Gastroesophageal sphincter (tissue), 4 donors: ENCODE results near the gene POP4. TPM values are rescaled to one million over a fixed set of nuclear protein-coding genes. Genes with fewer than 3 reads are reported as not detected.

Experiments used
- ATAC-seq: fragments of 150-250 bp; one replicate; pipeline ENCODE4 v1.9.1; 2016; ENCODE audit warnings: mild to moderate bottlenecking, moderate library complexity
- H3K27ac ChIP-seq, 4 donors: fragments of 200-600 bp; sonication (generic) in 3 of 4; 1 replicate in 3 of 4; 2 replicates in 1 of 4; pipeline ENCODE4 v1.5.1; 2016 to 2019
- H3K27me3 ChIP-seq: fragments of 200-600 bp; sonication (generic); one replicate; pipeline ENCODE4 v1.5.1; 2019
- H3K36me3 ChIP-seq, 2 donors: fragments of 200-600 bp; sonication (generic); one replicate each; pipeline ENCODE4 v1.5.1; 2019; ENCODE audit warnings: control low read depth in 1 of 2
- H3K4me1 ChIP-seq, 3 donors: fragments of 200-600 bp; sonication (generic); 1 replicate in 2 of 3; 2 replicates in 1 of 3; pipeline ENCODE4 v1.5.1; 2016 to 2019; ENCODE audit warnings: control low read depth in 2 of 3
- H3K4me3 ChIP-seq, 2 donors: fragments of 200-600 bp; sonication (generic); one replicate each; pipeline ENCODE4 v1.5.1; 2019; ENCODE audit warnings: mild to moderate bottlenecking in 1 of 2, moderate library complexity in 1 of 2
- H3K9me3 ChIP-seq, 3 donors: fragments of 200-600 bp; sonication (generic); one replicate each; pipeline ENCODE4 v1.5.1; 2017 to 2019; ENCODE audit warnings: control low read depth in 2 of 3
- CTCF ChIP-seq, 4 experiments: fragments of 200-600 bp in 2 of 4; fragments of 450-650 bp in 2 of 4; sonication (generic) in 1 of 4; IDR thresholded peaks; one replicate each; pipeline ENCODE4 v1.5.1; 2017 to 2019; ENCODE audit warnings: antibody characterized with exemption in 4 of 4, mild to moderate bottlenecking in 2 of 4, moderate library complexity in 2 of 4
- EP300 ChIP-seq: sonication (generic); formaldehyde crosslinking; IDR thresholded peaks from one replicate; pipeline ENCODE4 v1.6.1; 2017; ENCODE audit warnings: antibody characterized with exemption, mild to moderate bottlenecking
- POLR2A ChIP-seq, 2 donors: fragments of 450-650 bp; IDR thresholded peaks; one replicate each; pipeline ENCODE4 v1.6.1; 2017; ENCODE audit warnings: antibody characterized with exemption in 2 of 2, mild to moderate bottlenecking in 2 of 2, moderate library complexity in 1 of 2
- POLR2AphosphoS5 ChIP-seq: sonication (generic); formaldehyde crosslinking; IDR thresholded peaks from one replicate; pipeline ENCODE4 v1.6.1; 2017; ENCODE audit warnings: antibody characterized with exemption
- WGBS, 2 donors: methylation state at CpG; one replicate each; pipeline ENCODE4 v1.1.5; 2018; ENCODE audit warnings: low coverage in 1 of 2; 5-methylcytosine and 5-hydroxymethylcytosine counted together
- total RNA-seq, 4 donors: library from RNA; depleted of rRNA; stranded (reverse); fragments of >200 nt; gene quantifications; one replicate each; pipeline ENCODE4 v1.1.0, GENCODE V29; 2016

POP4 gene
- total RNA-seq, 4 donors from 2014 or later = 41.4 to 79.7 (median 61.7) TPM

GRCh38 chr19:29571181-29571580 is 34.9 kb upstream of the POP4 start:
- no peaks in the 10 kb centered on the region for H3K36me3 ChIP-seq
- no peak for ATAC-seq
- no peak overlapping the region for H3K4me3 ChIP-seq
- H3K4me1 ChIP-seq = no peaks in the 10 kb centered on the region
- peaks cover 87% of the 10 kb centered on the region for H3K27me3 ChIP-seq
- 71 to 77% methylated on average over 6 of the region's 6 CpGs for WGBS, 2 donors
- no peak for TF ChIP-seq CTCF (IDR thresholded peaks at IDR 0.05)
- TF ChIP-seq POLR2AphosphoS5 = no peak
- no peak for TF ChIP-seq EP300
- no peak for TF ChIP-seq POLR2A (IDR thresholded peaks at IDR 0.05)
- no peaks in the 10 kb centered on the region for H3K9me3 ChIP-seq
- no peak overlapping the region for H3K27ac ChIP-seq

GRCh38 chr19:29573486-29573885 is 32.6 kb upstream of the POP4 start:
- Histone ChIP-seq H3K4me3 (no peak overlapping the region), H3K36me3 (no peaks in the 10 kb centered on the region), H3K27me3 (peaks cover 91% of the 10 kb centered on the region), H3K27ac (no peak overlapping the region), H3K9me3 (no peaks in the 10 kb centered on the region), H3K4me1 (no peaks in the 10 kb centered on the region)
- WGBS, 2 donors = 45 to 81% methylated on average over 4 to 7 of the region's 7 CpGs
- ATAC-seq = no peak
- no peak for TF ChIP-seq POLR2AphosphoS5
- no peak for TF ChIP-seq POLR2A (IDR thresholded peaks at IDR 0.05)
- no peak for TF ChIP-seq CTCF (IDR thresholded peaks at IDR 0.05)
- TF ChIP-seq EP300 = no peak

GRCh38 chr19:29574510-29574909 is 31.6 kb upstream of the POP4 start:
- no peaks in the 10 kb centered on the region for H3K4me1 ChIP-seq
- no peak overlapping the region for H3K27ac ChIP-seq
- H3K4me3 ChIP-seq = no peak overlapping the region
- TF ChIP-seq POLR2A (IDR thresholded peaks at IDR 0.05) (no peak), POLR2AphosphoS5 (no peak), EP300 (no peak), CTCF (IDR thresholded peaks at IDR 0.05) (no peak)
- ATAC-seq = no peak
- WGBS, 2 donors = 31 to 56% methylated on average over 2 to 3 of the region's 3 CpGs
- H3K9me3 ChIP-seq = no peaks in the 10 kb centered on the region
- no peaks in the 10 kb centered on the region for H3K36me3 ChIP-seq
- H3K27me3 ChIP-seq = peaks cover 86% of the 10 kb centered on the region

GRCh38 chr19:29576046-29576606 is 30.0 kb upstream of the POP4 start:
- no peaks in the 10 kb centered on the region for H3K36me3 ChIP-seq
- H3K27me3 ChIP-seq = peaks cover 85% of the 10 kb centered on the region
- no peak for TF ChIP-seq EP300
- TF ChIP-seq POLR2AphosphoS5 = no peak
- no peak for TF ChIP-seq POLR2A (IDR thresholded peaks at IDR 0.05)
- no peak for TF ChIP-seq CTCF (IDR thresholded peaks at IDR 0.05)
- no peak overlapping the region for H3K4me3 ChIP-seq
- no peak for ATAC-seq
- H3K9me3 ChIP-seq = peaks cover 0 to 6% (median 0%) of the 10 kb centered on the region in 3 donors
- no peak overlapping the region for H3K27ac ChIP-seq
- WGBS, 2 donors = 19 to 25% methylated on average over 5 to 9 of the region's 14 CpGs
- H3K4me1 ChIP-seq = no peaks in the 10 kb centered on the region
